IPS-11a (cell line): Measurements from ENCODE around the gene UPK2.
"Not testable (repeated sequence)": the region's sequence is repeated elsewhere in the genome, so short reads cannot be mapped to it uniquely, and the experiment has no call there.

Experiments
- H3K4me3 ChIP-seq: one replicate; pipeline ENCODE4 v1.5.1; 2013; ENCODE audit warnings: low read depth, low read length, control low read depth

The UPK2 gene

DNA sequence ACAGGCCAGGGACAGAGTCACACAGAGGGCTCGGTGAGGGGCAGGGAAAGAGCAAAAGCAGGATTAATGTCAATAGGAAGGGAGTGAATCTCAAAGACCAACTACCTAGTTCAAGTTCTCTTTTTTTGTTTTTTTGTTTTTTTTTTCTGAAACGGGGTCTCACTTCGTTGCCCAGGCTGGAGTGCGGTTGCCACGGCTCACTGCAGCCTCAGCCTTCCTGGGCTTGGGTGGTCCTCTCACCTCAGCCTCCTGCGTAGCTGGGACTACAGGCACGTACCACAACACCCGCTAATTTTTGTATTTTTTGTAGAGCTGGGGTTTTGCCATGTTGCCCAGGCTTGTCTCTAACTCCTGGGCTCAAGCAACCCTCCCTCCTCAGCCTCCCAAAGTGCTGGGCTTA, 20.7 kb upstream of the UPK2 start:
- no peak overlapping the region for H3K4me3 ChIP-seq

DNA sequence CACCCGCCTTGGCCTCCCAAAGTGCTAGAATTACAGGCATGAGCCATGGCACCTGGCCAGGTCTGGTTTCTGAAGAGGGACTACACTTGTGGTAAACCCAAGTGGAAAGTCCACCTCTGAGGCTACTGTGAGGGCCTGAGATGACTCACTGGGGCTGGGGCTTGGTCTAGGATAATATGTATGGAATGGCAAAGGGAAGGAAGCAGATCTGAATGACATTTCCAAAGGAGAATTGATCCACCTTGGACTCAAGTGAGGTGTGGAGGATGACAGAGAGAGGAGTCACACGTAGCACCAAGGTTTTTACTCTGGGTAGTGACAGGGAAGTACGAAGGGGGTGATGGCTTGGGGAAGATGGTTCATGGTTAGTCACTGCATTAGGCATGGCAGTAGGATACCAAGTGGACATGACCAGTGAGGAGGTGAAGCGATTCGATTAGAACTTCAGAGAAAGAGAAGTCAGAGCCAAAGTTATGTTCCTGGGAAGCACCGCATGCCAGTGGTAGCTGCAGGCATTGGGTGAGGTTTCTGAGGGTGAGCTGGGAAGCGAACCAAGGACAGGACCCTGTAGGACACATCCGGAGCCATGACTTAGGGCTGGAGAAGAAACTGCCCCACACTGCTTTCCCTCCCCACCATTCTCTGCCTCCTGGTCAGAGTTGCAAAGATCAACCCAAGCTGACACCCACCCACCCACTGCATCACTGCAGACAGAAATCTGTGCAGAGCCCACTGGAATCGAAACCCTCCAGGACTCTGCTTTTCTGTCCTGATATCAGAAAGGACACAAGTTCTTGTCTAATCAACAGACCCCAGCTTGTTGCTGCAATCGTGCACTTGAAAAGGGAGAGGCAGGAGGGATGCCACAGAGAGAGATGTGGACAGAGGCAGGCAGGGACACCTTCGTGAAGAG, 17.4 kb upstream of the UPK2 start:
- H3K4me3 ChIP-seq: no peak overlapping the region

DNA sequence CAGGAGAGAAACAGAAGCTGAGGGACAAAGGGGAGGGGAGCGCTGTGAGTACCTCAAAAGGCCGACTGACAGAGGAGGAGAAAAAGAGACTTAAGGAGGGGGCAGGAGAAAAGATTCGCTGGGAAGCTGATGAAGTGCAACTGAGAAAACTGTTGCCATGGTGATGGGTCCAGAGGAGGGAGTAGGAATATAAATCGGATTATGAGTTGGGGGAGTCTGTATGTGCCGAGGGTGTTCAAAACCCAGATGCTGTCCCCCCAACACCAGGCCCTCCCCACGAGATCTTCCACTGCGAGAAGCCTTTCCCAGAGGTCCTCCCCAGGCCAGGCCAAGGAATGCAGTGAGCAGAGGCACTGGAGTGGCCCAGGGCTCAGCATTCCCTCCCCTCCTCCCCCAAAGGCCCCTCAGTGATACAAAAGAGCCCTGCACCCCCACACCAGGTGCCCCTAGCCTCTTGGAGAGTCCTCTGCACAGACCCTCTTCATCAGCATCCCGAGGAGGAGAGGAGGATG, 16.6 kb upstream of the UPK2 start:
- no peak overlapping the region for H3K4me3 ChIP-seq

DNA sequence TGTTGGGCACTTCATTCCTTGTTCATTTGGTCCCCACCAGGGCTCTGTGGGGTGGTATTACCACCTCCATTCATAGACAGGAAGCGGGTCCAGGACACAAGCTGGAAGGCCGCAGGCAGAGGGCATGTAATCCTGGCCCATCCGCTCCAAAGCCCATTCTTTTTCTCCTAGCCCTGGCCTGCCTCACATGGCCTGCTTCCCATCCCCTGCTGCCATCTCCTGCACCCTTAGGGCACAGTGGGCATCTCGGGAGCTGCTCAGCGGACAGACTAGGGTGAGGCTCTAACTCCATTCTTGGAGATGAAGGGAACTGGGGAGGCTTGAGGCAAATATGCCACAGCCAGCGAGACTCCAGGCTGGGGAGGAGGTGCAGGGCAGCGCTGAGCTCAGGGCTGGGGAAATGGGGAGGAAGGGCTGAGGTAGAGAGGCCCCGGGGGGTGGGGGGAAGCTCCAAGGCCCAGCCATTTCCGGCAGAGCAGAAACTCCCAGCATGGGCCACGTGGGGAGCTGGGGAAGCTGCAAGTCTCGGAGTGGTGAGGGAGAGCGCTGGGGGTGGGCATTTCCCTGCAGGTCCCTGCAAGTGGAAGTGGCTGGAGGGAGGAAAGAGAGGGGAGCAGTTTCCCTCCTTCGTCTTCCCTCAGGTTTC, 16.0 kb upstream of the UPK2 start:
- H3K4me3 ChIP-seq: no peak overlapping the region

DNA sequence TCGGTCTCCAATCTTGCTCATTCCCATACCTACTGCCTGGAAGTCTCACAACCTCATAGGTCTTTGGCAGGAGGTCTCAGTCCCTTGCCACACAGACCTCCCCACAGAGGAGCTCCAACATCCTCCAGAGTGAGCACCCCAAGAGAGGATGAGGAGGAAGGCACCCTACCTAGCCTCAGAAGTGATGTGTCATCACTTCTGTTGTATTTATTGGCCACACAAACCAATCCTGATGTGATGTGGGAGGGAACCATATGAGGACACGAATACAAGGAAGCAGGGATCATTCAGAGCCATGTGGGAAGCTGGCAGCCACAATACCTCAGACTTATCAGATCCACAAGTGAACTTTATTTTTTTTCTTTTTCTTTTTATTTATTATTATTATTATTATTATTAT, 9.0 kb upstream of the UPK2 start:
- H3K4me3 ChIP-seq: no peak overlapping the region

DNA sequence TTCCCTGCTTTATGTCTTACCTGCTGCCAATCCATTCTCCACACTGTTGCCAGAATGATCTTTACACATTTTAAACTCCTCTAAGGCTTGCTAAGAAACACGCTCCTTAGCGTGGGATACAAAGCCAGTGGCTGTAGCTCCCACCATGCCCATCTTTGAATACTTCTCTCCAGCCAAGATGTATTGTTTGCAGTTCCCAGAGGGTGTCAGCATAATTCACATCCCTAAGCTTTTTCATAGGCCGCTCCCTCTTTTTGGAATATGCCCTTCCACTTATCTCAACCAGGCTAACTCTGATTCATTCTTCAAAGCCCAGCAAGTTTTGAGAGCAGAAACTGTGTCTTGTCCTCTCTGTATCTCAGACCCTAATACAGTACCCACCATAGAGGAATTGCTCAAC, 8.1 kb upstream of the UPK2 start:
- no peak overlapping the region for H3K4me3 ChIP-seq

DNA sequence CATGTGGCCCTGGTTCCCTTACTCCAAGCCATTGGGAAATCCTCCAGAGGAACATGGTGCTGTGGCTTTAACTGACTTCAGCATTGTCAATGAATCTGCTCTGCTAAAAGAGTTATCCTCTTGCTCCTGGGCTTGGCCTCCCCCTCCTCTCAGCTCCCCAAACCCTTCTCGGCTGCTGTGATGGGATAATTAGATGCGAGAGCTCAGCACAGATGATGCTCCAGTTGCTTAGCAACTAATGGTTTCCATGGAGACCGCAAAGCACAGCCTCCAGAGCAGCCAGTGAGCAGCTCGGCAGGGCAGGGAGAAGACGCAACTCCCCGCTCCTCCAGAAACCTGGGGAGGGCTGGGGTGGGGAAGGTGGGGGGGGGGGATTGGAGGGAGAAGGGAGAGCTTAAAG, 2.8 kb upstream of the UPK2 start:
- H3K4me3 ChIP-seq: no peak overlapping the region

DNA sequence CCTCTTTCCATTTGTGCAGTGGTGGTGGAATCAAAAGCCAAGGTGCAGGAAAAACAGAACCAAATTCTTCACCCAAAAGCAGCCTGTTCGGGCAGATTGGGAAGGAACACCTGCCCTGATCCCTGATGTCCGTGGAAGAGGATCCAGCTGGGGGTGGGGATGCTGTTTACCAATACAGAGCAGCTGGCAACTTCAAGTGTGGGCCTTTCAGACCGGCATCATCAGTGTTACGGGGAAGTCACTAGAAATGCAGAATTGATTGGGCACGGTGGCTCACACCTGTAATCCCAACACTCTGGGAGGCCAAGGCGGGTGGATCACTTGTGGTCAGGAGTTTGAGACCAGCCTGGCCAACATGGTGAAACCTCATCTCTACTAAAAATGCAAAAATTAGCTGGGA, 2.1 kb upstream of the UPK2 start:
- not testable (repeated sequence) for H3K4me3 ChIP-seq

DNA sequence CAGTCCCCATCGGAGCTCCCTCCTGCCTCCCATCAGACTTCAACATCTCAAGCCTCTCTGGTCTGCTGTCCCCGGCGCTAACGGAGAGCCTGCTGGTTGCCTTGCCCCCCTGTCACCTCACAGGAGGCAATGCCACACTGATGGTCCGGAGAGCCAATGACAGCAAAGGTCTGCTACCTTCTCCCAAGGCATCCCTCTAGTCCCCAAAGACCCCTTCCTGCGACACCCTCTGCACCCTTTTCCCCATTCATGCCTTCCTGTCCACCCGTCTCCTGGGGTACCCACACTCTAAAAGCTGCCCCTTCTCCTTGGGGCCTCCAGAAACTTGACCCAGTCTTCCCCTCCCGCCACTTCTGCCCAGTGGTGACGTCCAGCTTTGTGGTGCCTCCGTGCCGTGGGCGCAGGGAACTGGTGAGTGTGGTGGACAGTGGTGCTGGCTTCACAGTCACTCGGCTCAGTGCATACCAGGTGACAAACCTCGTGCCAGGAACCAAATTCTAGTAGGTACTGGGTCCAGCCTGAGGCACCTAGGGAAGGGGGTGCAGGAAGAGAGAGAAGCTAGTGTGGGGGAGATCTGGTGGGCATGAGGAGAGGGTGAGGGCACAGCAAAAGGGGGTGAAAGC, 860 bp downstream of the UPK2 start:
- no peak overlapping the region for H3K4me3 ChIP-seq

DNA sequence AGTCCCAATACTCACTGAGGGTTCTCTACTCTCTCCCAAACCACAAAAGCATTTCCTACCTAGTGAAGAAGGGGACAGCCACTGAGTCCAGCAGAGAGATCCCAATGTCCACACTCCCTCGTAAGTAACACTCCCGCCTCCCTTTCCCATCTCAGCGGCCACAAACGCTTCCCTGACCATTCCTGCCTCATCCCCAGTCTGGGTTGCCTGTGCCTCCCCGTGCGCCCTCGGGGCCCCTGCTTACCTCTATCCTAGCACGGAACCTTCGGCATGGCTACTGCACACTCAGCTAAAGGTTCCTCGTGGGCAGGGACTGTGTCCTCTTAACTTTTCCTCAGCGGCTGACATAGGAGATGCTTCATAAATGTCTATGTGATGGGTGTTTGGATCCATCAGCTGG, 1.5 kb downstream of the UPK2 start:
- no peak overlapping the region for H3K4me3 ChIP-seq

DNA sequence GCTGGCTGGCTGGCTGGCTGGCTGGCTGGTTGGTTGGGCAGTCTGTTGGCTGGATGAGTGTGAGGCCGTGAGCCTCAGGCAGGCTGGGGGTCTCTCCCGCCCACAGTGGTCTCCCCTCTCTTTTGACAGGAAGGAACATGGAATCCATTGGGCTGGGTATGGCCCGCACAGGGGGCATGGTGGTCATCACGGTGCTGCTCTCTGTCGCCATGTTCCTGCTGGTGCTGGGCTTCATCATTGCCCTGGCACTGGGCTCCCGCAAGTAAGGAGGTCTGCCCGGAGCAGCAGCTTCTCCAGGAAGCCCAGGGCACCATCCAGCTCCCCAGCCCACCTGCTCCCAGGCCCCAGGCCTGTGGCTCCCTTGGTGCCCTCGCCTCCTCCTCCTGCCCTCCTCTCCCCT, 1.9 kb downstream of the UPK2 start:
- H3K4me3 ChIP-seq: no peak overlapping the region

DNA sequence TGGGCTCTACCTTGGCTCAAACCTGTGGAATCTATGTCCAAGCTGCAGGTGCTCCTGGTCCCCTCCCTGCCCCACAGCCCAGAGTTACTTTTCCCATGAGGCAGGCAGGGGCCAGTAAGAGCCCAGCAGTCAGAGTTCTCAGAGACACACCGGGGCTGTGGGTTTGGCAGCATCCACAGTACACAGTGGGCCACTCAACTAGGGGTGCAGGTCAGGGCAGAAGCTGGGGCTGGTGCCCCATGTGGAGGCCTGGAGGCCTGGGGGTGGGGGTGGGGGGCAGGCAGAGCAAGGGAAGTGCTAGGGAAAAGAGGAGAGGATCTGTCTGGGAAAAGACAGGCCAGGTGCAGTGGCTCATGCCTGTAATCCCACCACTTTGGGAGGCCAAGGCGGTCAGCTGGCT, 2.5 kb downstream of the UPK2 start:
- H3K4me3 ChIP-seq: no peak overlapping the region

DNA sequence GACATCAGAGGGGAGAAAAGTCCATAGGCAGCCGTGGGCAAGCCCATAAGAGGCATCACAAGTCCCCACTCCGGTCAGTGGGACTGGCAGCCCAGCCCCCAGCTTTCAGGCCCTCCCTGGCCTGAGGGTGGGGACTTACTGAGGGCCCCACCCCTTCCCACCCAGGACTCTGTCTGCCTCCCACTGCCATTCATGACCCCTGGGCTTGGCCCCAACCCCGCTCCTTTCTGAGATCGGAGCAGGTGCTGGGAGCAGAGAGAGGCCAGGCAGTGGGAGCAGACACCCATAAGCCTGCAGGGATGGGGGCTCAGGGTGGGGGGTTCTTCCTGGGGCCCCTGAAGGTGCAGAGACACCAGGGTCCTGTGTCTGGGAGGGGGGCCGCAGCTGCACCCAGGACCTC, 5.1 kb downstream of the UPK2 start:
- H3K4me3 ChIP-seq: no peak overlapping the region

DNA sequence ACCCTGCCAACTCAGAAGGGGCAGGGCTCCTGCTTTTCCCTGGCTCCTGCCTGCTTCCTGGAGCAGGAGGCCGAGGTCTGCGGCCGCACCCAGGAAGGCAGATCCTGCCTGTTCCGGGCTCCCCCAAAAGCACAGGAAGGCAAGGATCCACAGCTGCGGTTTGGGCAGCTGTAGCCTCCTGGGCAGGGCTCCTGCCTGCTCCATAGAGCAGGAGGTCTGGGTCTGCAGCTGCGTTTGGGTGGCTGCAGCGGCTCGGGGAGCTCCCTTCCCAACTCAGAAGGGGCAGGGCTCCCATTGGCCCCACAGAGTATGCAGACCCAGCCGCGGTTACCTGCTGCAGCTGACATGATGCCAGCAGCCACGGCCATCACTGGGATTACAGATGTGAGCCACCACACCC, 5.5 kb downstream of the UPK2 start:
- no peak overlapping the region for H3K4me3 ChIP-seq

DNA sequence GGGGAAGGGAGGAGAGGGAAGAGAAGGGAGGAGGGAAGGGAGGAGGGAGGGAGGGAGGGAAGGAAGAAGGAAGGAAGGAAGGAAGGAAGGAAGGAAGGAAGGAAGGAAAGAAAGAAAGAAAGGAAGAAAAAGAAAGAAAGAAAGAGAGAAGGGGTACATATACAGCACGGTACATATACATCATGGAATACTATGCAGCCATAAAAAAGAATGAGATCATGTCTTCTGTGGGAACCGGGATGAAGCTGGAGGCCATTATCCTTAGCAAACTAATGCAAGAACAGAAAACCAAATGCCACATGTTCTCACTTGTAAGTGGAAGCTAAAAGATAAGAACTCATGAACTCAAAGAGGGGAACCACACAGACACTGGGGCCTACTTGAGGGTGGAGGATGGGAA, 13.4 kb downstream of the UPK2 start:
- not testable (repeated sequence) for H3K4me3 ChIP-seq

DNA sequence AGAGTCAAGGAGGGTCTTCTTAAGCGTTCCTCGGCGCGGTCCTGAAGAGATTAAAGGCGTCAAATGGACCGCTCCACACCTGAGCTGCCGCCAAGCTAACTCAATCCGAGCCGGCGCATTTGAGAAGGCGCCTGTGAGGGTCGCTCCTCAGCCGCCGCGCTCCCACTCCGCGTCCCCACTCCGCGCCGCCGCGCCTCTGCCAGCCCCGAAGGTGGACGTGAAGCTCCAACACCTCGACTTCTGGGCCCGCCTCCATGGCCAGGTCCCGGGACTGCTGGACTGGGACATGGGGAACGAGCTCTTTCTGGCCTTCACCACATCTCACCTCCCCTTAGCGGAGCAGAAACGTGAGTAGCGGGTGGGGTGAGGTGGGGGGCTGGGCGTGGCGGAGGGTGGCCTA, 15.5 kb downstream of the UPK2 start, which contains the start of gene FOXR1:
TSS of gene FOXR1 (plus strand) at position 116 of the 400 bp plus-strand sequence. CDS start at position 287, 171 bp downstream.
- H3K4me3 ChIP-seq: no peak within 1 kb of the TSS

DNA sequence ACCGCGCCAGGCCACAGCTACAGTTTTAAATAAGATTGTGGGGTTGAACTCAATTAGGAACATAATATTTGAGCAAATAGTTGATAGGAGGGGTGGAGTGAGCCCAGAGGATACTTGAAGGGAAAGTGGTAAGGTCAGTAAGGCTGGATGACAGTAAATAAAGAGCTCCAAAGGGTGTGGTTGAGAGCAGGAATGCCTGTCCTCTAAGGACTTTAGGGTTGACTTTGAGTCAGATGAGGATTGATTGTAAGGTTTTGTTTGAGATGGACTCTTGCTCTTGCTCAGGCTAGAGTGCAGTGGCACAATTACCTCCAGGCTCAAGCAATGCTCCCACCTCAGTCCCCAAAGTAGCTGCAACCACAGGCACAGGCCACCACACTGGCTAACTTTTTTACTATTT, 17.9 kb downstream of the UPK2 start:
- no peak overlapping the region for H3K4me3 ChIP-seq

DNA sequence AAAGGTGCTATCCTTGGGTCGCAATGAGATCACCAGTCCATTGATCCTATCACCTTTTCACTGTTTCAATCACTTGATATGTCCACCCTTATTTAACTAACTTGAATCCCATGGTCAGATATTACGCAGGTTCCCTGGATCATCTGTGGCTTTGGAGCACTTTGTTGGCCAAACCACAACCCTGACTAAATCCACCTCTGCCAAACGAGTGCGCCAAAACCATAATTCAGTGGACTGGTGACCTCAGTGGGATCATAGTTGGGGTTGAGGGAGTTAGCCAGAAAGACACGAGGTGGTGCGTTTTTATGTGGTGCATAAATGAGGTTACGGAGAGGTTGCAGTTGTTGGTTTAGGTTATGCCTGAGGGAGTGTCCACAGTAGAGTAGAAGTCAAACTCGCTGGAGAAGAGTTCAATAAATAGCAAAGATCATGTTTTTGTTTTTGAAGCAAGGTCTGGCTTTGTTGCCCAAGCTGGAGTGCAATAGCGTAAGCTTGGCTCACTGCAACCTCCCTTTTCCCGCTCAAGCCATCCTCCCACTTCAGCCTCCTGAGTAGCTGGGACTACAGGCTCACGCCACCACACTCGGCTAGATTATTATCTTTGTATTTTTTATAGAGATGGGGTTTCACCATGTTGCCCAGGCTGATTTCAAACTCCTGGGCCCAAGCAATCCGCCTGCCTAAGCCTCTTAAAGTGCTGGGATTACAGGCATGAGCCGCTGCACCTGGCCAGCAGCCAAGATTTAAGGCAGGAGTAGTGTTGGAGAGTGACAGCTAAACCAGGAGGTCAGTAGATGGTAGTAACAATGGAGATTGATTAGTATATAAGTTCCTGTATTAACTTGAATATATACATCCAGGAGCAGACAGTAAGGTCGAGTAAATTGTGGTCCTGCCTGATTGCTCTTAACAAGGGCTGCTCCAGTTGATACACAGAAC, 19.9 kb downstream of the UPK2 start:
- no peak overlapping the region for H3K4me3 ChIP-seq

DNA sequence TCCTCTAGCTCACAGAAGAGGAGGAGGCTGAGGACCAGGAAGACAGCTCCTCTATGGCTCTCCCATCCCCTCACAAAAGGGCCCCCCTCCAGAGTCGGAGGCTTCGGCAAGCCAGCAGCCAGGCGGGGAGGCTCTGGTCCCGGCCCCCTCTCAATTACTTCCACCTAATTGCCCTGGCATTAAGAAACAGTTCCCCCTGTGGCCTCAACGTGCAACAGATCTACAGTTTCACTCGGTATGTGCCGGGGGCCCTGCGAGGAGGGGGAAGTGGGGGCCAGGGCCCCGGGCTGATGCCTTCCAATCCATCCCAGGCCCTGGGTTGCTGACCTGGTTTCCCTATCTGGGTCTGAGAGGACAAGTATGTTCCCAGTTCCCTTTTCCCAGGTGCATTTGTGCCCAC, 23.3 kb downstream of the UPK2 start:
- no peak overlapping the region for H3K4me3 ChIP-seq

DNA sequence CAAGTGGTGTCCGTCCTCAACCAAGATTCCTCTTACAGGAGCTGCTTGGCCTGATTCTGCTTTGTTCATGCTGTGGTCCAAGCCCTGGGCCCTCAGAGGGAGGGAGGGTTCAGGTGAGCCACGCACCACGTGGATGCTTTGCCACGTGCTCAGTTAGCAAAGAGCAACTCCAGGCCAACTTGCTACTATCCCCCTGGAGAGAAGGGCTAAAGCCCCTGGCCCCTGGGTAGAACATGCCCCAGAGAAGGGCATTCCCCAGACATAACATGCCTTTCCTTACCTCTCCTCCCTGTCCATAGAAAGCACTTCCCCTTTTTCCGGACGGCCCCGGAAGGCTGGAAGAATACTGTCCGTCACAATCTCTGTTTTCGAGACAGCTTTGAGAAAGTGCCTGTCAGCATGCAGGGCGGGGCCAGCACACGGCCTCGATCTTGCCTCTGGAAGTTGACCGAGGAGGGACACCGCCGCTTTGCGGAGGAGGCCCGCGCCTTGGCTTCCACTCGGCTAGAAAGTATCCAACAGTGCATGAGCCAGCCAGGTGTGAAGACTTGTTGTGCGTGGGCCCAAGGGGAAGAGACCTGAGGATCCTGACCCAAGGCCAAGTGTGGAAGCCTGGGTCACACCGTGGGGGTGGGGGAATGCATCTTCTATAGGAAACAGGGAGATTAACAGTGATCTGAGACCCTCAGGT, 24.2 kb downstream of the UPK2 start:
- H3K4me3 ChIP-seq: no peak overlapping the region
